GM19099 (cell line): ENCODE results near the gene CORO6.

ENCODE experiments used
- POLR2A ChIP-seq: IDR thresholded peaks from 3 replicates; pipeline ENCODE4 v1.6.1; 2011; ENCODE audit warnings: low read depth; ENCODE audit not compliant: insufficient read length; ENCODE audit errors: extremely low read depth

The CORO6 gene

GRCh38 chr17:29573558-29573869 lies 49.2 kb downstream of the CORO6 start:
- TF ChIP-seq POLR2A = no peak

DNA sequence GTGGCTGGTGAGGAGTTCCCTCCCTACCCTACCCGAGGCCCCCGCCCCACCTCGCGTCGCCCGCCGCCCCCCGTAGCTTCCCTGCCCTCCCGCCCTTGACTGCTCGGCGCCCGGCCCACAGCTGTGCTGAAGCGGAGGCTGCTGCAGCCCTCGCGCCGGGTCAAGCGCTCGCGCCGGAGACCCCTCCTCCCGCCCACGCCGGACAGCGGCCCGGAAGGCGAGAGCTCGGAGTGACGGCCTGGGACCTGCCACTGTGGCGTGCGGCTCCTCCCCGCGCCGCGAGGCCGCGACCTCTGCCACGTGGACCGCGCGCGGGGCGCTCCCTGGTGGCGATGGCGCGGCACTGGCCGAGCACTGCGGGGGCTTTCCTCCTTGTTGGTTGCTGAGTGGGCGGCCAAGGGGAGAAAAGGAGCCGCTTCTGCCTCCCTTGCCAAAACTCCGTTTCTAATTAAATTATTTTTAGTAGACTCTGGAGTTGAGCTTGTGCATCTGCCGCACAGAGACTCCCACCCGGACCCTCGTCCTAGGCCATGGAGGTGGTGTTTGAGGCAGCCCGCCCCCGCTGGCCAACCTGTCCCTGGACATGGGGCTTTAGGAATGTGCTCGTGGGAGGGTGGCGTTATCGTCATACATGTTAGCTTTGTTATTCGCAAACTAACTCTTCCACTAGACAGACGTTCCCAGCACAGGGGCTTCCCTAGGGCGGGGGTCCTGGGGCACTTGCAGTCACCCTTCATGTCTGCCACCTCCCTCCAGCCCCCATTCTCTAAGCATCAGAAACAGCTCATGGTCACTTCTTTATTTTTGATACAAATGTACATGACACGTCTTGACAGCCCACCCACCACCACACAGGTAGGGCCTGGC lies 49.8 kb downstream of the CORO6 start:
- TF ChIP-seq POLR2A = peak; percentile 28

DNA sequence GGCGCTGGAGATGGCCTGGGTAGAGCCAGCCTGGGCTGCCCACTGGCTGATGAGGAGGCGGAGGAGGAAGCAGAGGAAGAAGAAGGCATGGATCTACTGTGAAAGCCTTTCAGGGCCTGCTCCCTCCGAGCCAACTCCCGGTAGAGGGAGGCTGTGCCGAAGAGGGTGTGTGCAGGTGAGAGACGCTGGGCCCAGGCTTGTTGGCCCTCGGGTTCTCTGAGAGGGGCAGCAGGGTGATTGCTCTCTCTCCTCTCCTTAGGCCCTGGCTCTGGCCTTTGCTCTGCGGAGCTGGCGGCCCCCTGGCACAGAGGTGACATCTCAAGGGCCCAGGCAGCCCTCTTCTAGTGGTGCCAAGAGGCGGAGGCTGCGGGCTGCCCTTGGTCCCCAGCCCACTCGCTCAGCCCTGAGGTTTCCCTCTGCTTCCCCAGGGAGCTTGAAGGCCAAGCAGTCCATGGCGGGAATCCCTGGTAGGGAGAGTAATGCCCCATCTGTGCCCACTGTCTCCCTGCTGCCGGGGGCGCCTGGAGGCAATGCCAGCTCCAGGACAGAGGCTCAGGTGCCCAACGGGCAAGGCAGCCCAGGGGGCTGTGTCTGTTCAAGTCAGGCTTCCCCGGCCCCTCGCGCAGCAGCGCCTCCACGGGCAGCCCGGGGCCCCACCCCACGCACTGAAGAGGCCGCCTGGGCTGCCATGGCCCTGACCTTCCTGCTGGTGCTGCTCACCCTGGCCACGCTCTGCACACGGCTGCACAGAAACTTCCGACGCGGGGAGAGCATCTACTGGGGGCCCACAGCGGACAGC lies 50.6 kb downstream of the CORO6 start:
- TF ChIP-seq POLR2A = no peak

GRCh38 chr17:29571486-29571882 lies 51.2 kb downstream of the CORO6 start:
- TF ChIP-seq POLR2A = no peak

- TF ChIP-seq POLR2A = no peak
These were observed 52.2 kb downstream of the CORO6 start for GRCh38 chr17:29570521-29570920.

DNA sequence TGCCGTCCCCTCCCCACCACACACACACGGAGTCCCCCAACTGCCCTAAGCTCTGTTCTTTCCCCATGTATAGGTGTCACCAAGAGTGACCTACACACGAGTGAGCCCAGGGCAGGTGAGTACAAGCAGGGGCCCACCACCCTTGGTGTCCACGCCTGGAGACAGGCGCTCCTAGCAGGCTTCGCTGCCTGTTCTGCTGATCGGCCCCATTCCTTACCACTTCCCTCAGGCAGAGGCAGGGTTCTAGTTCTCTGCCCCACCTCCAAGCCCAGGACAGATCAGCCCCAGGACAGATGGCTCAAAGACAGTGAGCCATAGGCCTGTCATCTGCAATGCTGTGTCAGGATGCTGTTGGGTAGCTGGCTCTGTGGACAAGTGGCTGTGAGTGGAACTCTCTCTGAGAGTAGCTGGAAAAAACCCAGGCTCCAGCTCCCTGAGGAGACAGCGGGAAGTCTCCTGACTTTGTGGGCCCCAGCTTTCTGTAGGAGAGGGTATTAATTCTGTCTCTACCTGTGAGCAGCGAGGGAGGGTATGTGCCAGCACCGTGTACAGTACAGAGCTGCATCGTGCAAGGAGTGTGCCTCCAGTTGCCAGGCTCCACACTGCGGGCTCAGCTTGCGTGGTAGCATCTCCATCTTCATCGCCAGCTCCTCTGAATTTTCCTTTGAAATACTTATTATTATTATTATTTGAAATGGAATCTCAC lies 53.3 kb downstream of the CORO6 start:
- TF ChIP-seq POLR2A = no peak

GRCh38 chr17:29568331-29569244 lies 54.1 kb downstream of the CORO6 start, which contains the start of gene TP53I13:
TSS of gene TP53I13 (plus strand) at chr17:29568701. CDS start at chr17:29568759, 58 bp downstream.
- TF ChIP-seq POLR2A = peak; percentile 80

DNA sequence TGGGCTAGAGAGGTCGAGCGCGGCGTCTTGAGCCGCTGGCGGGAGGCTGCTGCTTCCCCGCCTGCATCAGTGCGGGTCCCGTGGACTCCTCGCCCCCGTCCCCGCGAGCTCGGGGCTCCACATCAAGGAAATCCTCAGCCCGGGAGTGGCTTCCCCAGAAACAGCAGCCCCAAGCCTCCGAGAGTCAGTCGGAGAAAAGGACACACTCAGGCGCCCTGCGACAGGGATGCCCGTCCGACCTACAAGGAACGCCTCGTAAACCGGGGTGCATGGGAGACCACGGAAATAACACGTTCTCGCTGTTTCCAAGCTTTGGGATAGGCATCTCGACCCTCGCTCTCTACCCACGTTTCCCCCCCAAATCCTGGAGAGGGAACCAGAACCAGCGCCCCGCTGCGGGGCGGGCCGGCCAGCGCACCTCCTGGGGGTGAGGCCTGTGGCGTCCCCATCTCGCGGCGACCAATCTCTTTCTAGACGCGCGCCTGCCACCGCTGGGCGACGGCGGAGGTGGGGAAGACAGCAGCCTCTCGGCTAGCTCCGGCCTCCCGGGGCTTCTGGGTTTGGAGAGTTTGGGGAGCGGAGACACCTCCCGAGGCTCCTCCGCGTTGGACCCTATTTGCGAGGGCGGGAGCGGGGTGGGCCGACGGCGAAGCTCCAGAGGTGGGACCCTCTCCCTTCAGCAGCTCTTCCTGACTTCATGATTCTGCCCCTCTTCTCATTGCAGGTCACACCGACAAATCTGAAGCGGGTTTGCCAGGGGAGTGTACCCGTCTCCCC lies 55.0 kb downstream of the CORO6 start:
- peak; percentile 20 for TF ChIP-seq POLR2A

GRCh38 chr17:29567304-29567553 lies 55.5 kb downstream of the CORO6 start:
- no peak for TF ChIP-seq POLR2A

- no peak for TF ChIP-seq POLR2A
These were observed 56.0 kb downstream of the CORO6 start, which contains the start of gene ABHD15 for GRCh38 chr17:29566473-29567303. TSS of gene ABHD15 (minus strand) at chr17:29567037. CDS start at chr17:29566966, 71 bp downstream.

DNA sequence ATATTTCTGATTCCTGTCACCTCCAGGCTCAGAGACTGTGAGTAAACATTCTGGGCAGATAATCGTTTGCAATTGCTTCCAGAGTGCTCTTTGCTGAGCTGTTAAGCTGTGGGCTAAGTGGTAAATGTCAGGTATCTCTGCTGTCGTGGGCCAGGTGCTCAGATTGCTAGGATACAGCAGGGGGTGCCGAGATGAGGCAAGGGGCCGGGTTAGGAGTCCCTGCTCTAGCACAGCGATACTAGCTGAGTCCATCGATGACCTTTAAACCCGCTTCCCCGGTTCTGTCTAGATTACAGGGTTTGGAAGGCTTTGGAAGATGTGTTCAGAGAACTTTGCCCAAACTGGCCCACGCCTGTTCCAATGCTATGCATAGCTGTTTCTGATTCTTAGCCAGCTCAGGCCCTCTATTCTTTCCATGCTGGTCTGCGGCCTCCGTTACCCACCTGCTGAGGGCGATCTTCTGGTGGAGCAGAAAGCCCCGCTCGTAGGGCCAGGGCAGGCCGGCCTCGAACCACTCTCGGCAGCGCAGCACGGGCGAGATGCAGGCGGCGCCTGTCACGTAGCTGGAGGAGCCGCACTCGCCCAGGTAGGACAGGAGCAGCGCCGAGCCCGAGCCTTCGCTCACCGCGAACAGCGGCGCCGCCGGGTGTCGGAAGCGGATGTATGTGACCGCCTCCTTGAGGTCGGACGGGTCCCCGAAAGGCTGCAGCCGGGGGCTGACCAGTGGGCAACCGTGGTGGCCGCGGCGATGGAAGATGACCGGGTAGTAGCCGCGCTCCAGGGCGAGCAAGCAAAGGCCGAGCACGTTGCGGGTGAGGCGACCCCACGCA lies 56.9 kb downstream of the CORO6 start:
- peak; percentile 21 for TF ChIP-seq POLR2A
